Cardiac muscle cell (in vitro differentiated cells and primary cell): ENCODE data around the gene ADGRG4. TPM values are rescaled to one million over a fixed set of nuclear protein-coding genes. Genes with fewer than 3 reads are reported as not detected.

Experiments
- DNase-seq, 2 donors: peaks; one replicate each; pipeline versions ENCODE4 v3.0.0 to v3.0.0-alpha.2; 2010 to 2017; ENCODE audit warnings: low read depth in 1 of 2, low spot score in 1 of 2
- H3K27ac ChIP-seq: fragments of 200-600 bp; sonication (generic); 2 replicates; pipeline ENCODE4 v1.5.1; 2016
- H3K27me3 ChIP-seq: fragments of 200-600 bp; sonication (generic); 2 replicates; pipeline ENCODE4 v1.6.0; 2016; ENCODE audit warnings: control low read depth
- H3K36me3 ChIP-seq: fragments of 200-600 bp; sonication (generic); 2 replicates; pipeline ENCODE4 v1.5.1; 2016; ENCODE audit warnings: control low read depth
- H3K4me1 ChIP-seq: fragments of 200-600 bp; sonication (generic); 2 replicates; pipeline ENCODE4 v1.8.1; 2017; ENCODE audit warnings: low read depth, mild to moderate bottlenecking, mixed run types
- H3K4me3 ChIP-seq: fragments of 200-600 bp; sonication (generic); 2 replicates; pipeline ENCODE4 v1.5.1; 2016; ENCODE audit warnings: mild to moderate bottlenecking
- H3K9me3 ChIP-seq: fragments of 200-600 bp; sonication (generic); 2 replicates; pipeline ENCODE4 v1.5.1; 2017; ENCODE audit warnings: low read depth, mild to moderate bottlenecking, control low read depth
- CTCF ChIP-seq: IDR thresholded peaks from 2 replicates; pipeline ENCODE4 v1.5.1; 2012; ENCODE audit warnings: low read depth, mild to moderate bottlenecking, low read length
- polyA plus RNA-seq: library from polyadenylated mRNA; unstranded; fragments of >200 nt; fragmentation: Nextera tagmentation; extraction: Ambion mirVana; gene quantifications from 2 replicates; pipeline ENCODE4 v1.2.1, GENCODE V29; 2016
- total RNA-seq: library from RNA; depleted of rRNA; stranded (reverse); fragments of >200 nt; gene quantifications from 2 replicates; pipeline ENCODE4 v1.2.3, GENCODE V29; 2016

Gene ADGRG4
- total and polyA plus RNA-seq, 2 experiments from 2014 or later: not detected

GRCh38 chrX:136397001-136397400 is 96.2 kb downstream of the ADGRG4 start:
- TF ChIP-seq CTCF: no peak
- Histone ChIP-seq H3K4me1 (no peaks in the 10 kb centered on the region), H3K9me3 (no peaks in the 10 kb centered on the region), H3K4me3 (no peak overlapping the region), H3K27ac (no peak overlapping the region), H3K27me3 (no peaks in the 10 kb centered on the region), H3K36me3 (no peaks in the 10 kb centered on the region)
- DNase-seq: no peak

- TF ChIP-seq CTCF: no peak
- Histone ChIP-seq H3K4me1 (no peaks in the 10 kb centered on the region), H3K4me3 (no peak overlapping the region), H3K27ac (no peak overlapping the region), H3K27me3 (no peaks in the 10 kb centered on the region), H3K36me3 (no peaks in the 10 kb centered on the region), H3K9me3 (no peaks in the 10 kb centered on the region)
- DNase-seq: no peak
These were observed 104.4 kb downstream of the ADGRG4 start for GRCh38 chrX:136405126-136405525.

- Histone ChIP-seq H3K4me1 (no peaks in the 10 kb centered on the region), H3K36me3 (no peaks in the 10 kb centered on the region), H3K4me3 (no peak overlapping the region), H3K27me3 (no peaks in the 10 kb centered on the region), H3K9me3 (no peaks in the 10 kb centered on the region), H3K27ac (no peak overlapping the region)
- DNase-seq: no peak
- no peak for TF ChIP-seq CTCF
These were observed 117.0 kb downstream of the ADGRG4 start for GRCh38 chrX:136417806-136418205.

GRCh38 chrX:136421338-136421737 is 120.6 kb downstream of the ADGRG4 start:
- Histone ChIP-seq H3K9me3 (no peaks in the 10 kb centered on the region), H3K4me1 (no peaks in the 10 kb centered on the region), H3K36me3 (no peaks in the 10 kb centered on the region), H3K27me3 (no peaks in the 10 kb centered on the region), H3K27ac (no peak overlapping the region), H3K4me3 (no peak overlapping the region)
- DNase-seq: no peak
- no peak for TF ChIP-seq CTCF

- Histone ChIP-seq H3K4me1 (no peaks in the 10 kb centered on the region), H3K36me3 (no peaks in the 10 kb centered on the region), H3K27me3 (no peaks in the 10 kb centered on the region), H3K4me3 (no peak overlapping the region), H3K27ac (no peak overlapping the region), H3K9me3 (no peaks in the 10 kb centered on the region)
- no peak for TF ChIP-seq CTCF
- DNase-seq: no peak
These were observed 123.0 kb downstream of the ADGRG4 start for GRCh38 chrX:136423724-136424123.

GRCh38 chrX:136425996-136426395 is 125.2 kb downstream of the ADGRG4 start:
- Histone ChIP-seq H3K4me3 (no peak overlapping the region), H3K4me1 (no peaks in the 10 kb centered on the region), H3K27ac (no peak overlapping the region), H3K27me3 (no peaks in the 10 kb centered on the region), H3K9me3 (no peaks in the 10 kb centered on the region), H3K36me3 (no peaks in the 10 kb centered on the region)
- no peak for TF ChIP-seq CTCF
- no peak for DNase-seq
